ENCODE data around the gene CCDC138. TPM values are rescaled to one million over a fixed set of nuclear protein-coding genes. Genes with fewer than 3 reads are reported as not detected.

The CCDC138 gene
- total RNA-seq, 1 donor from 2014 or later = 4.1 TPM

- no peak overlapping the region for H3K27ac Mint-ChIP-seq (ENCODE audit: unreplicated experiment)
- TF ChIP-seq, protein P1, sequence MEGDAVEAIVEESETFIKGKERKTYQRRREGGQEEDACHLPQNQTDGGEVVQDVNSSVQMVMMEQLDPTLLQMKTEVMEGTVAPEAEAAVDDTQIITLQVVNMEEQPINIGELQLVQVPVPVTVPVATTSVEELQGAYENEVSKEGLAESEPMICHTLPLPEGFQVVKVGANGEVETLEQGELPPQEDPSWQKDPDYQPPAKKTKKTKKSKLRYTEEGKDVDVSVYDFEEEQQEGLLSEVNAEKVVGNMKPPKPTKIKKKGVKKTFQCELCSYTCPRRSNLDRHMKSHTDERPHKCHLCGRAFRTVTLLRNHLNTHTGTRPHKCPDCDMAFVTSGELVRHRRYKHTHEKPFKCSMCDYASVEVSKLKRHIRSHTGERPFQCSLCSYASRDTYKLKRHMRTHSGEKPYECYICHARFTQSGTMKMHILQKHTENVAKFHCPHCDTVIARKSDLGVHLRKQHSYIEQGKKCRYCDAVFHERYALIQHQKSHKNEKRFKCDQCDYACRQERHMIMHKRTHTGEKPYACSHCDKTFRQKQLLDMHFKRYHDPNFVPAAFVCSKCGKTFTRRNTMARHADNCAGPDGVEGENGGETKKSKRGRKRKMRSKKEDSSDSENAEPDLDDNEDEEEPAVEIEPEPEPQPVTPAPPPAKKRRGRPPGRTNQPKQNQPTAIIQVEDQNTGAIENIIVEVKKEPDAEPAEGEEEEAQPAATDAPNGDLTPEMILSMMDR (IDR thresholded peaks at IDR 0.05) = no peak
- no peaks in the 10 kb centered on the region for H3K27me3 Mint-ChIP-seq (ENCODE audit: low read depth)
- peaks cover 42% of the 10 kb centered on the region for H3K9me3 Mint-ChIP-seq (ENCODE audit: low read depth)
- DNase-seq (ENCODE audit: low spot score) = no peak
- no peaks in the 10 kb centered on the region for H3K4me1 Mint-ChIP-seq (ENCODE audit: low read depth)
- peaks cover 25% of the 10 kb centered on the region for H3K36me3 Mint-ChIP-seq (ENCODE audit: low read depth)
- no peak overlapping the region for H3K4me3 Mint-ChIP-seq (ENCODE audit: unreplicated experiment)
Observed at GRCh38 chr2:108841506-108841905, 54.9 kb downstream of the CCDC138 start.

GRCh38 chr2:108845923-108846322 is 59.4 kb downstream of the CCDC138 start:
- Mint-ChIP-seq H3K27me3 (ENCODE audit: low read depth) (no peaks in the 10 kb centered on the region), H3K4me3 (ENCODE audit: unreplicated experiment) (no peak overlapping the region), H3K9me3 (ENCODE audit: low read depth) (peaks cover 9% of the 10 kb centered on the region), H3K27ac (ENCODE audit: unreplicated experiment) (no peak overlapping the region), H3K4me1 (ENCODE audit: low read depth) (no peaks in the 10 kb centered on the region), H3K36me3 (ENCODE audit: low read depth) (peaks cover 14% of the 10 kb centered on the region)
- TF ChIP-seq, protein P1 (IDR thresholded peaks at IDR 0.05) = no peak
- no peak for DNase-seq (ENCODE audit: low spot score)

GRCh38 chr2:108847000-108847399 is 60.4 kb downstream of the CCDC138 start:
- Mint-ChIP-seq H3K4me1 (ENCODE audit: low read depth) (no peaks in the 10 kb centered on the region), H3K36me3 (ENCODE audit: low read depth) (peaks cover 8% of the 10 kb centered on the region), H3K4me3 (ENCODE audit: unreplicated experiment) (no peak overlapping the region), H3K9me3 (ENCODE audit: low read depth) (no peaks in the 10 kb centered on the region), H3K27me3 (ENCODE audit: low read depth) (no peaks in the 10 kb centered on the region), H3K27ac (ENCODE audit: unreplicated experiment) (no peak overlapping the region)
- DNase-seq (ENCODE audit: low spot score) = no peak
- TF ChIP-seq, protein P1 (IDR thresholded peaks at IDR 0.05) = no peak

- no peak for DNase-seq (ENCODE audit: low spot score)
- no peaks in the 10 kb centered on the region for H3K27me3 Mint-ChIP-seq (ENCODE audit: low read depth)
- H3K36me3 Mint-ChIP-seq (ENCODE audit: low read depth) = peaks cover 7% of the 10 kb centered on the region
- TF ChIP-seq, protein P1 (IDR thresholded peaks at IDR 0.05) = no peak
- H3K27ac Mint-ChIP-seq (ENCODE audit: unreplicated experiment) = no peak overlapping the region
- H3K4me1 Mint-ChIP-seq (ENCODE audit: low read depth) = no peaks in the 10 kb centered on the region
- H3K4me3 Mint-ChIP-seq (ENCODE audit: unreplicated experiment) = no peak overlapping the region
- no peaks in the 10 kb centered on the region for H3K9me3 Mint-ChIP-seq (ENCODE audit: low read depth)
Observed at GRCh38 chr2:108852375-108852774, 65.8 kb downstream of the CCDC138 start.

DNA sequence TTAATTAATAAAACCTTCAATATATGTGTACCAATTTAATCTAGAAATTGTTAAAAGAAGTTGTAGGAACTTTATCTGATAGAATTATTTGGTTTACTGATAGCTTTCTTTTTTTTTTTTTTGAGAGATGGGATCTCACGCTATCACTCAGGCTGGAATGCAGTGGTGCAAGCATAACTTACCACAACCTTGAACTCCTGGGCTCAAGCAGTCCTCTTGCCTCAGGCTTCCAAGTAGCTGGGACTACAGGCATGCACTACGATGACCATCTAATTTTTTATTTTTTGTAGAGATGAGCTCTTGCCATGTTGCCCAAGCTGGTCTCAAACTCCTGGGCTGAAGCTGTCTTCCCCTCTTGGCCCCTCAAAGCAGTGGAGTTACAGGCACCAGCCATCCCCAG is 66.8 kb downstream of the CCDC138 start:
- DNase-seq (ENCODE audit: low spot score) = no peak
- Mint-ChIP-seq H3K9me3 (ENCODE audit: low read depth) (no peaks in the 10 kb centered on the region), H3K27me3 (ENCODE audit: low read depth) (no peaks in the 10 kb centered on the region), H3K4me1 (ENCODE audit: low read depth) (no peaks in the 10 kb centered on the region), H3K36me3 (ENCODE audit: low read depth) (peaks cover 7% of the 10 kb centered on the region), H3K4me3 (ENCODE audit: unreplicated experiment) (no peak overlapping the region), H3K27ac (ENCODE audit: unreplicated experiment) (no peak overlapping the region)
- TF ChIP-seq, protein P1 (IDR thresholded peaks at IDR 0.05) = no peak

Measured in chondrocyte (in vitro differentiated cells).